GM19193 (cell line): ENCODE data around the gene RBMS1.

Experiments
- POLR2A ChIP-seq: IDR thresholded peaks from 4 replicates; pipeline ENCODE4 v1.6.1; 2011; ENCODE audit not compliant: insufficient read depth, insufficient read length; ENCODE audit errors: extremely low read depth

The RBMS1 gene

GRCh38 chr2:160228141-160228917, 265.3 kb downstream of the RBMS1 start:
- TF ChIP-seq POLR2A, result no peak

- TF ChIP-seq POLR2A, result no peak
These were observed 266.2 kb downstream of the RBMS1 start for GRCh38 chr2:160227293-160227915.

- TF ChIP-seq POLR2A, result no peak
These were observed 267.2 kb downstream of the RBMS1 start for GRCh38 chr2:160226367-160226766.

GRCh38 chr2:160225722-160226121, 267.9 kb downstream of the RBMS1 start:
- TF ChIP-seq POLR2A, result no peak

GRCh38 chr2:160224507-160224906, 269.1 kb downstream of the RBMS1 start:
- TF ChIP-seq POLR2A, result no peak

- no peak for TF ChIP-seq POLR2A
These were observed 269.5 kb downstream of the RBMS1 start for GRCh38 chr2:160224060-160224459.

- no peak for TF ChIP-seq POLR2A
These were observed 270.0 kb downstream of the RBMS1 start for GRCh38 chr2:160223560-160223959.

GRCh38 chr2:160222546-160223283, 270.9 kb downstream of the RBMS1 start:
- TF ChIP-seq POLR2A, result no peak
